LNCaP clone FGC (cell line): ENCODE results near the gene SPTBN2.

Experiments used
- DNase-seq: peaks from one replicate; pipeline ENCODE4 v3.0.0-alpha.2; 2011; ENCODE audit warnings: low read depth
- H3K4me3 ChIP-seq: 2 replicates; pipeline ENCODE4 v1.5.1; 2011; ENCODE audit warnings: mild to moderate bottlenecking, low read depth, low read length, control low read depth
- TF ChIP-seq, protein P1 (sequence below): IDR thresholded peaks from 2 replicates; pipeline ENCODE4 v1.5.1; 2012; ENCODE audit warnings: mild to moderate bottlenecking; ENCODE audit not compliant: control insufficient read depth, insufficient read depth; ENCODE audit errors: extremely low read depth

Gene SPTBN2

DNA sequence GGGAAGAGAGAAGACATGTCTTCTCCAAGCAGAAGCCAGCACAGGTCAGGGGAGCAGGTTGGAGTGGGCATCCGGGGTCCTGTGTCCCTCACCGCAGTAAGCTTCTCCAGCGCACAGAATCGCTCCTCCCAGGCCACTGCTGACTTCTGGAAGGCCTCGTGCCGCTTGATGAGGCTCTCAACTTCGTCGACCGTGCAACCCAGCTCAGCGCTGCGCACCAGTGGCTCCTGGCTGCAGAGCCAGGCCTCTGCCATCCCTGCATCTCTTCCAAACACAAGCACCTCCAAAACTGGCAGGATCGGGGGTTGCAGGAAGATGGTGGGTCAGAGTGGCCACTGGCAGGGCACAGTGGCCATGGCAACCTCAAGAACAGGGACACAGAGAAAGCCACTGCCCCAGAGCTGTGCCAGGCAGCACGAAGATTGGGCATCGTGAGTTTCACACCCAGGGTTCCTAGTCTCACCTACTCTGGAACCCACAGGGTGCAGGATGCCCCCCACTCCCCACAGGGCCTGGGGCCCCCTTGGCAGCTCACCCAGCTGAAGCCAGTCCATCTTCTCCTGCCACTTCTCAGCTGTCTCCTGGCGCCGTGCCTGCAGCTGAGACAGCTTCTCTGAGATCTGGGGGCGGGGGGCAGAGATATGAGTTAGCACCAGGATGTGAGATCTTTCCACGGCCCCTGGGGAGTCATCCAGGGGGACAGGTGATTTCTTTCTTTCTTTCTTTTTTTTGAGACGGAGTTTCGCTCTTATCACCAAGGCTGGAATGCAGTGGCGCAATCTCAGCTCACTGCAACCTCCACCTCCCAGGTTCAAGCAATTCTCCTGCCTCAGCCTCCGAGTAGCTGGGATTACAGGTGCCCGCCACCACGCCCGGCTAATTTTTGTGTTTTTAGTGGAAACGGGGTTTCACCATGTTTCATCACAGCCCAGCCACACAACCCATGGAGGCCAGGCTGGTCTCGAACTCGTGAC, 40.2 kb downstream of the SPTBN2 start:
- no peak for DNase-seq
- H3K4me3 ChIP-seq, result no peak overlapping the region
- TF ChIP-seq, protein P1, sequence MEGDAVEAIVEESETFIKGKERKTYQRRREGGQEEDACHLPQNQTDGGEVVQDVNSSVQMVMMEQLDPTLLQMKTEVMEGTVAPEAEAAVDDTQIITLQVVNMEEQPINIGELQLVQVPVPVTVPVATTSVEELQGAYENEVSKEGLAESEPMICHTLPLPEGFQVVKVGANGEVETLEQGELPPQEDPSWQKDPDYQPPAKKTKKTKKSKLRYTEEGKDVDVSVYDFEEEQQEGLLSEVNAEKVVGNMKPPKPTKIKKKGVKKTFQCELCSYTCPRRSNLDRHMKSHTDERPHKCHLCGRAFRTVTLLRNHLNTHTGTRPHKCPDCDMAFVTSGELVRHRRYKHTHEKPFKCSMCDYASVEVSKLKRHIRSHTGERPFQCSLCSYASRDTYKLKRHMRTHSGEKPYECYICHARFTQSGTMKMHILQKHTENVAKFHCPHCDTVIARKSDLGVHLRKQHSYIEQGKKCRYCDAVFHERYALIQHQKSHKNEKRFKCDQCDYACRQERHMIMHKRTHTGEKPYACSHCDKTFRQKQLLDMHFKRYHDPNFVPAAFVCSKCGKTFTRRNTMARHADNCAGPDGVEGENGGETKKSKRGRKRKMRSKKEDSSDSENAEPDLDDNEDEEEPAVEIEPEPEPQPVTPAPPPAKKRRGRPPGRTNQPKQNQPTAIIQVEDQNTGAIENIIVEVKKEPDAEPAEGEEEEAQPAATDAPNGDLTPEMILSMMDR, result no peak

DNA sequence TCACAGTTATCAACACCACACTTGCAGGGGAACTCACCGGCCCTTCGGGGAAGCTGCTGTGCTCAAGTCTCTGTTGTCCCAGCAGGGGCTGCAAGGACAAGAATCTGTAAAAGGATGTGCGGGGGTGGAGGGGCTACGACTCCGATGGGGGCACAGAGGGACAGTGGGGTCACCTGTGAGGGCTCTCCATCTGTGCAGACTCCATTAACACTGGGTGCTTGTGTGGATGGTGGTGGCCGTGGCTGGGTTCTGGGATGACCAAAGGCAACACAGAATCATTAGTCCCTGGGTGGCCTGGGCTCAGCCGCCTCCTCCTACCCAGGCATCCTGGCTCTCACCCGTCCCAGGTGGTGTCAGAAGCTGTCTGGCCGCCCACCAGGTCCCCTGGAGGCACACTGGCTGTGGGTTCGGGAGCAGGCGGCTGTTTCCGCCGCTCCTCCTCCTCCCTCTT, 41.2 kb downstream of the SPTBN2 start:
- DNase-seq, result no peak
- no peak overlapping the region for H3K4me3 ChIP-seq
- TF ChIP-seq, protein P1, result no peak

DNA sequence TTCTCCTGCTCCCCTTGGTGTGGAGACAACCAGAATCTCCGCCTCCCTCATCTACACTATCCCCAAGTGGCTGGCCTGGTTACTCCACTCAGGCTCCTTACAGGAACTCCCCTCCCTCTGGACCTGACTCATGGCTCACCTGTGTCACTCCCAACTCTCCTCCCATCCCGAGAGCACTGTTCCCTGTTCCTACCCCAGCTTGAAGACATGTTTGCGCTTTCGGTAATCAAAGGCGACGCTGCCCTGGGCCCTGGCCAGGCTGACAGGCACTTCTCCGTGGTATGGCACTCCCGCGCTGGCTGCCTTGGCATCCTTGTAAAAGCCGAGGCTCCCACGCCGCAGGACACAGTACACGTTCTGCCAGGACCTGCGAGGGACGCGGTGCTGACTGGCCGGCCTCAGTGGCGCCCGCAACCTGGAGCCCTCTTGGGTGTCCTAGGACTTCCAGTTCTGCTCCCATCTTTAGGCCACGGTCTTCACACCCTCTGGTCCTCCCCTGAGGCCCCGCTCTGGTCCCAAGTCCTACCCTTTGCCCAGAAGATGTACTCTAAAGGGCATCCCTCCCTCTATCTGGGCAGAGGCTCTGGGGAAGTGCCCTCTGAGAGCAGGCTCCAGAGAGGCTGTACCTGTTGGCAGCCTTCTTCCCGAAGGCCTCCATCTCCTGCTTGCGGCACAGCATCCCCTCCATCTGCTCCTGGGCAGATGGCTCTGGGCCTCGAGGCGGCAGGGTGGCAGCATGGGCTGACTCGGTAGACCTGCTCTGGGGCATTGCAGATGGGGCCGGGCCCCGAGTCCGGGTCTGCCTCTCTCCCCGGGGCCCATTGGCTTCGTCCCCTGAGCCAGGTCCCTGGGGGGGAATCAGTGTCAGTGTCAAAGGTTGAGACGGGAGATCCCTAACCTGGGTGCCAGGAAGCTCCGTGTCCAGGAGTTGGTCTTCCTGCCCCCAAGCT, 41.9 kb downstream of the SPTBN2 start:
- DNase-seq, result no peak
- TF ChIP-seq, protein P1, result no peak
- H3K4me3 ChIP-seq, result no peak overlapping the region

DNA sequence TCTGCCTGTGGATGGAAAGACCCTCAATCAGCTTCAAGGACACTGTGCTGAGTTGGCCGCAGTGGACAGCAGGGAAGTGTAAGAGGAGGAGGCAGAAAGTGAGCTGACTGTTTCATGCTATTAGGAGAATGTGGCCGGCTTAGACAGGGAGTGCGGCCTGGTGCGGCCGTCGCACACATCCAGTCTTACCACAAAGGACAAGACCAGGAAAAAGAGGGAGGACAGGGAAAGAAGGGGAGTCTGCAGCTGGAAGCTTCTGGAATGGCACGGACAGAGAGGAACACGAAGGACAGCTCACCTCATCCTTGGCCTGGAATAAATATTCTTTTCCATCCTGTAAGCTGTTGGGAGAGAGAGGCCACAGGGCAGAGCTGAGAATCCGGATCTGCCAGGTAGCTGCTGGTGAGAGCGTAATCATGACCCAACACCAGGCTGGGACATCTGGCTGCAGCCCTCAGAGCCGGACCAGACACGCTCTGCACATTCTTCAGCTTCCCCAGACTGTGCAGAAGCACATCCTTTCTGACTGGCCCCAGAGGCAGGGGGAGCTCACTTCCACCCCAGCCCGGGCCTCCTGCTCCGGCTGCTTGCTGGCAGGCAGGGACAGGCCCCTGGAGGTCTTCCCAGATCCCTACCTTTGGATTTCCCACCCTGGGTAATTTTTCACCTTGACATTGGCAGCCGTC, 42.8 kb downstream of the SPTBN2 start:
- no peak for DNase-seq
- TF ChIP-seq, protein P1, result no peak
- no peak overlapping the region for H3K4me3 ChIP-seq

DNA sequence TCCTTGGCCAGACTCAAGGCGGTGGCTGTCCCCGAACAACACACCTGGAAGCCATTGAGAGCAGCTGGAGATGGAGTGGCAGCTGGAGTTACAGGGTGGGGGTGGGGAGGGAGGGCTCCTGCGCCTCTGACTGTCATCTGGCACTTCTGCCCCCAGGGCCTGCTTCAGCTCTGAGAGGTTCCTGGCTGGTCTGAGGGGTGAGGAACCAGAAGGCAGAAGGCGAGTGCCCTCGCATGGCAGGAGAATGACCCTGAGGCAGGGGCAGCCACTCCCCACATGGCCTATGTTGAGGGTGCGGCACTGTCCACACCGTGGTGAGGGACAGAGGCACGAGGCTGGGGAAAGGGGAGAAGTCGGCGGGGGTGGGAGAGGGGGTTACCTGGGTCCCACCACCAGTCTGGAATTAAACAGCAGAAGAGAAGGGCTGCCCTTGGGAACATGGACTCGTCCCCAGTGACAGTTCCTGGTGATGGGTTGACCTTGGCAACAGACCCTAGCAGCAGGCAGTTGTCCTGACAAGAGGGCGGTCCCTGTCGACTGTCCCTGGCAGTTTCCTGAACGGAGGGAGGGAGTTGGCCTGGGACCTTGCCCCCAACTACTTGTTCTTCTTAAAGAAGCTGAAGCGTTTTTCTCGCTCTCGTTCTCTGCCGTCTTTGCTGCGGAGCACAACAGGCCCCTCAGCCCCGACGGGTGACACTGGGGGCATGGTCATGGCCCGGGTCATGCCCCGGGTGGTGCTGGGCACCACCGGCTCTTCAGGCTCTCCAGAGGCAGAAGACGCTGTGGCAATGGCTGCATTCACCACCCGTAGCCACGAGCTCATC, 43.5 kb downstream of the SPTBN2 start:
- no peak for DNase-seq
- TF ChIP-seq, protein P1, result no peak
- H3K4me3 ChIP-seq, result no peak overlapping the region
